ENCODE results near the gene AMPD1.

AMPD1 gene

GRCh38 chr1:114692947-114693346, 2.4 kb downstream of the AMPD1 start:
- Histone ChIP-seq H4K12ac (ENCODE audit: low read depth, low read length) (no peak overlapping the region), H3K9me3 (ENCODE audit: insufficient read depth, low read depth, low read length) (no peaks in the 10 kb centered on the region), H3K27me3 (ENCODE audit: insufficient read depth, low read length) (no peaks in the 10 kb centered on the region), H2AFZ (ENCODE audit: insufficient read depth, low read length, poor library complexity) (no peak overlapping the region), H2BK120ac (ENCODE audit: insufficient read depth, low read length, poor library complexity) (no peak overlapping the region), H3K36me3 (ENCODE audit: control insufficient read depth in 1 of 2, insufficient read depth in 2 of 2, low read length in 2 of 2) (no peaks in the 10 kb centered on the region), H3K4me3 (ENCODE audit: low read depth, low read length) (no peak overlapping the region), H3K4ac (ENCODE audit: low read depth, low read length) (no peak overlapping the region), H3K27ac (ENCODE audit: low read depth, low read length) (no peak overlapping the region), H3K14ac (ENCODE audit: low read length) (no peak overlapping the region), H4K91ac (ENCODE audit: low read depth, low read length) (no peak overlapping the region), H3K79me2 (ENCODE audit: control insufficient read depth, insufficient read depth, low read length, poor library complexity) (no peaks in the 10 kb centered on the region), H4K8ac (ENCODE audit: low read depth, low read length) (no peak overlapping the region), H3K23ac (ENCODE audit: low read length) (no peak overlapping the region), H2BK5ac (ENCODE audit: low read depth, low read length, poor library complexity) (no peak overlapping the region), H3K4me2 (ENCODE audit: low read length) (no peak overlapping the region), H2AK5ac (ENCODE audit: low read length) (no peak overlapping the region), H3K4me1 (ENCODE audit: control insufficient read depth in 1 of 2, insufficient read depth in 2 of 2, low read length in 2 of 2) (no peaks in the 10 kb centered on the region), H2BK12ac (ENCODE audit: low read length) (no peak overlapping the region), H3K9ac (ENCODE audit: low read length) (no peak overlapping the region), H3K79me1 (ENCODE audit: low read length) (no peaks in the 10 kb centered on the region), H3K18ac (ENCODE audit: low read length) (no peak overlapping the region)
- WGBS (ENCODE audit: extremely low coverage, insufficient coverage, insufficient read length), result no CpG with 5 or more reads among the region's 3 CpGs
- no peak for DNase-seq

GRCh38 chr1:114691061-114691460, 4.3 kb downstream of the AMPD1 start:
- no peaks in the 10 kb centered on the region for H3K79me1 ChIP-seq (ENCODE audit: low read length)
- no peak overlapping the region for H3K4me2 ChIP-seq (ENCODE audit: low read length)
- no peak overlapping the region for H2BK120ac ChIP-seq (ENCODE audit: insufficient read depth, low read length, poor library complexity)
- no peaks in the 10 kb centered on the region for H3K4me1 ChIP-seq (ENCODE audit: control insufficient read depth in 1 of 2, insufficient read depth in 2 of 2, low read length in 2 of 2)
- no peak overlapping the region for H4K8ac ChIP-seq (ENCODE audit: low read depth, low read length)
- H4K91ac ChIP-seq (ENCODE audit: low read depth, low read length), result no peak overlapping the region
- no peak overlapping the region for H3K27ac ChIP-seq (ENCODE audit: low read depth, low read length)
- H3K18ac ChIP-seq (ENCODE audit: low read length), result no peak overlapping the region
- H3K9me3 ChIP-seq (ENCODE audit: insufficient read depth, low read depth, low read length), result no peaks in the 10 kb centered on the region
- H3K27me3 ChIP-seq (ENCODE audit: insufficient read depth, low read length), result no peaks in the 10 kb centered on the region
- H2BK12ac ChIP-seq (ENCODE audit: low read length), result no peak overlapping the region
- no peak overlapping the region for H3K14ac ChIP-seq (ENCODE audit: low read length)
- no peak overlapping the region for H2AK5ac ChIP-seq (ENCODE audit: low read length)
- no peaks in the 10 kb centered on the region for H3K79me2 ChIP-seq (ENCODE audit: control insufficient read depth, insufficient read depth, low read length, poor library complexity)
- no peak overlapping the region for H3K4me3 ChIP-seq (ENCODE audit: low read depth, low read length)
- H3K23ac ChIP-seq (ENCODE audit: low read length), result no peak overlapping the region
- no CpG with 5 or more reads among the region's 2 CpGs for WGBS (ENCODE audit: extremely low coverage, insufficient coverage, insufficient read length)
- no peak overlapping the region for H2AFZ ChIP-seq (ENCODE audit: insufficient read depth, low read length, poor library complexity)
- no peak overlapping the region for H3K9ac ChIP-seq (ENCODE audit: low read length)
- no peak overlapping the region for H3K4ac ChIP-seq (ENCODE audit: low read depth, low read length)
- no peak overlapping the region for H2BK5ac ChIP-seq (ENCODE audit: low read depth, low read length, poor library complexity)
- H3K36me3 ChIP-seq (ENCODE audit: control insufficient read depth in 1 of 2, insufficient read depth in 2 of 2, low read length in 2 of 2), result no peaks in the 10 kb centered on the region
- DNase-seq, result no peak
- no peak overlapping the region for H4K12ac ChIP-seq (ENCODE audit: low read depth, low read length)

- Histone ChIP-seq H2BK120ac (ENCODE audit: insufficient read depth, low read length, poor library complexity) (no peak overlapping the region), H3K36me3 (ENCODE audit: control insufficient read depth in 1 of 2, insufficient read depth in 2 of 2, low read length in 2 of 2) (no peaks in the 10 kb centered on the region), H4K91ac (ENCODE audit: low read depth, low read length) (no peak overlapping the region), H2AFZ (ENCODE audit: insufficient read depth, low read length, poor library complexity) (no peak overlapping the region), H2BK5ac (ENCODE audit: low read depth, low read length, poor library complexity) (no peak overlapping the region), H3K27me3 (ENCODE audit: insufficient read depth, low read length) (no peaks in the 10 kb centered on the region), H3K9ac (ENCODE audit: low read length) (no peak overlapping the region), H4K8ac (ENCODE audit: low read depth, low read length) (no peak overlapping the region), H3K79me2 (ENCODE audit: control insufficient read depth, insufficient read depth, low read length, poor library complexity) (no peaks in the 10 kb centered on the region), H3K4ac (ENCODE audit: low read depth, low read length) (no peak overlapping the region), H3K18ac (ENCODE audit: low read length) (no peak overlapping the region), H3K4me2 (ENCODE audit: low read length) (no peak overlapping the region), H3K14ac (ENCODE audit: low read length) (no peak overlapping the region), H3K9me3 (ENCODE audit: insufficient read depth, low read depth, low read length) (no peaks in the 10 kb centered on the region), H2BK12ac (ENCODE audit: low read length) (no peak overlapping the region), H2AK5ac (ENCODE audit: low read length) (no peak overlapping the region), H3K27ac (ENCODE audit: low read depth, low read length) (no peak overlapping the region), H3K4me1 (ENCODE audit: control insufficient read depth in 1 of 2, insufficient read depth in 2 of 2, low read length in 2 of 2) (no peaks in the 10 kb centered on the region), H3K23ac (ENCODE audit: low read length) (no peak overlapping the region), H3K4me3 (ENCODE audit: low read depth, low read length) (no peak overlapping the region), H3K79me1 (ENCODE audit: low read length) (no peaks in the 10 kb centered on the region), H4K12ac (ENCODE audit: low read depth, low read length) (no peak overlapping the region)
- WGBS (ENCODE audit: extremely low coverage, insufficient coverage, insufficient read length), result no CpG with 5 or more reads among the region's 1 CpG
- DNase-seq, result no peak
Observed at GRCh38 chr1:114690148-114690547, 5.2 kb downstream of the AMPD1 start.

- Histone ChIP-seq H4K91ac (ENCODE audit: low read depth, low read length) (no peak overlapping the region), H3K4me1 (ENCODE audit: control insufficient read depth in 1 of 2, insufficient read depth in 2 of 2, low read length in 2 of 2) (no peaks in the 10 kb centered on the region), H3K27me3 (ENCODE audit: insufficient read depth, low read length) (no peaks in the 10 kb centered on the region), H3K36me3 (ENCODE audit: control insufficient read depth in 1 of 2, insufficient read depth in 2 of 2, low read length in 2 of 2) (no peaks in the 10 kb centered on the region), H3K9me3 (ENCODE audit: insufficient read depth, low read depth, low read length) (no peaks in the 10 kb centered on the region), H2AK5ac (ENCODE audit: low read length) (no peak overlapping the region), H3K23ac (ENCODE audit: low read length) (no peak overlapping the region), H2AFZ (ENCODE audit: insufficient read depth, low read length, poor library complexity) (no peak overlapping the region), H3K27ac (ENCODE audit: low read depth, low read length) (no peak overlapping the region), H3K4ac (ENCODE audit: low read depth, low read length) (no peak overlapping the region), H3K9ac (ENCODE audit: low read length) (no peak overlapping the region), H3K4me2 (ENCODE audit: low read length) (no peak overlapping the region), H4K12ac (ENCODE audit: low read depth, low read length) (no peak overlapping the region), H2BK5ac (ENCODE audit: low read depth, low read length, poor library complexity) (no peak overlapping the region), H3K18ac (ENCODE audit: low read length) (no peak overlapping the region), H3K4me3 (ENCODE audit: low read depth, low read length) (no peak overlapping the region), H2BK12ac (ENCODE audit: low read length) (no peak overlapping the region), H3K14ac (ENCODE audit: low read length) (no peak overlapping the region), H4K8ac (ENCODE audit: low read depth, low read length) (no peak overlapping the region), H3K79me1 (ENCODE audit: low read length) (no peaks in the 10 kb centered on the region), H2BK120ac (ENCODE audit: insufficient read depth, low read length, poor library complexity) (no peak overlapping the region), H3K79me2 (ENCODE audit: control insufficient read depth, insufficient read depth, low read length, poor library complexity) (no peaks in the 10 kb centered on the region)
- no CpG with 5 or more reads among the region's 4 CpGs for WGBS (ENCODE audit: extremely low coverage, insufficient coverage, insufficient read length)
- DNase-seq, result no peak
Observed at GRCh38 chr1:114688526-114688925, 6.8 kb downstream of the AMPD1 start.
